ENCODE data around the gene LTBP1.
A peak's percentile ranks its signal among the peaks of the same experiment; 100 is the strongest.

The LTBP1 gene

GRCh38 chr2:33032245-33032644 lies 85.5 kb downstream of the LTBP1 start:
- in situ Hi-C loops (cut with HindIII; ENCODE audit: low sequenced_read_pairs), result no loop called here
- no peak overlapping the region for H3K4me3 ChIP-seq (ENCODE audit: low read depth, low read length)
- TF ChIP-seq CTCF (IDR thresholded peaks at IDR 0.05; ENCODE audit: low read depth, low read length), result no peak
- no peak for DNase-seq (ENCODE audit: low read depth, low spot score)

GRCh38 chr2:33033606-33034081 lies 86.9 kb downstream of the LTBP1 start:
- H3K4me3 ChIP-seq (ENCODE audit: low read depth, low read length), result peak overlapping the region; percentile 24

GRCh38 chr2:33034784-33035183 lies 88.0 kb downstream of the LTBP1 start:
- in situ Hi-C loops (cut with HindIII; ENCODE audit: low sequenced_read_pairs), result no loop called here
- peak; percentile 74 for DNase-seq (ENCODE audit: low read depth, low spot score)
- H3K4me3 ChIP-seq (ENCODE audit: low read depth, low read length), result no peak overlapping the region
- TF ChIP-seq CTCF (IDR thresholded peaks at IDR 0.05; ENCODE audit: low read depth, low read length), result peak; percentile 47

More at GRCh38 chr2:33033606-33034081, 86.9 kb downstream of the LTBP1 start:
- DNase-seq (ENCODE audit: low read depth, low spot score), result peak; percentile 75
- TF ChIP-seq CTCF (IDR thresholded peaks at IDR 0.05; ENCODE audit: low read depth, low read length), result peak; percentile 49
- in situ Hi-C loops (cut with HindIII; ENCODE audit: low sequenced_read_pairs), result no loop called here

GRCh38 chr2:33038230-33038629 lies 91.5 kb downstream of the LTBP1 start:
- no peak overlapping the region for H3K4me3 ChIP-seq (ENCODE audit: low read depth, low read length)
- in situ Hi-C loops (cut with HindIII; ENCODE audit: low sequenced_read_pairs), result no loop called here
- no peak for DNase-seq (ENCODE audit: low read depth, low spot score)
- TF ChIP-seq CTCF (IDR thresholded peaks at IDR 0.05; ENCODE audit: low read depth, low read length), result no peak

GRCh38 chr2:33038799-33039198 lies 92.0 kb downstream of the LTBP1 start:
- in situ Hi-C loops (cut with HindIII; ENCODE audit: low sequenced_read_pairs), result no loop called here
- no peak for TF ChIP-seq CTCF (IDR thresholded peaks at IDR 0.05; ENCODE audit: low read depth, low read length)
- DNase-seq (ENCODE audit: low read depth, low spot score), result no peak

GRCh38 chr2:33040541-33040940 lies 93.8 kb downstream of the LTBP1 start:
- in situ Hi-C loops (cut with HindIII; ENCODE audit: low sequenced_read_pairs), result no loop called here
- TF ChIP-seq CTCF (IDR thresholded peaks at IDR 0.05; ENCODE audit: low read depth, low read length), result no peak

More at GRCh38 chr2:33038799-33039198, 92.0 kb downstream of the LTBP1 start:
- H3K4me3 ChIP-seq (ENCODE audit: low read depth, low read length), result no peak overlapping the region

GRCh38 chr2:33042265-33042664 lies 95.5 kb downstream of the LTBP1 start:
- TF ChIP-seq CTCF (IDR thresholded peaks at IDR 0.05; ENCODE audit: low read depth, low read length), result no peak
- no peak overlapping the region for H3K4me3 ChIP-seq (ENCODE audit: low read depth, low read length)
- no peak for DNase-seq (ENCODE audit: low read depth, low spot score)
- in situ Hi-C loops (cut with HindIII; ENCODE audit: low sequenced_read_pairs), result no loop called here

More at GRCh38 chr2:33040541-33040940, 93.8 kb downstream of the LTBP1 start:
- no peak for DNase-seq (ENCODE audit: low read depth, low spot score)
- H3K4me3 ChIP-seq (ENCODE audit: low read depth, low read length), result no peak overlapping the region

All from astrocyte of the spinal cord (primary cell).